HepG2 (cell line): ENCODE data around the gene XPO5. TPM values are rescaled to one million over a fixed set of nuclear protein-coding genes. Genes with fewer than 3 reads are reported as not detected.

Experiments used
- CCAR2 ChIP-seq: fragments of 200-400 bp; formaldehyde crosslinking; optimal IDR thresholded peaks from 2 replicates; pipeline ENCODE3; 2018; ENCODE audit warnings: low read depth, mild to moderate bottlenecking, low read length, moderate library complexity
- MAF1 ChIP-seq: sonication (generic); formaldehyde crosslinking; IDR thresholded peaks from 2 replicates; pipeline ENCODE4 v1.5.0; 2020; ENCODE audit warnings: missing genetic modification reagents, borderline replicate concordance
- NCOR1 ChIP-seq: fragments of 200-600 bp; sonication (generic); IDR thresholded peaks from 2 replicates; pipeline ENCODE4 v1.7.0; 2017; ENCODE audit warnings: antibody characterized with exemption, low read length, borderline replicate concordance
- POLR2AphosphoS2 ChIP-seq: IDR thresholded peaks from 2 replicates; pipeline ENCODE4 v1.6.1; 2011; ENCODE audit warnings: low read depth, low read length, improper control_type of control experiment
- SALL2 ChIP-seq: sonication (generic); formaldehyde crosslinking; IDR thresholded peaks from 2 replicates; pipeline ENCODE4 v1.8.1; 2023; ENCODE audit warnings: mild to moderate bottlenecking, missing genetic modification reagents, inconsistent platforms
- SMARCC2 ChIP-seq: fragments of 450-650 bp; IDR thresholded peaks from 2 replicates; pipeline ENCODE4 v1.6.1; 2017; ENCODE audit warnings: antibody characterized with exemption, mild to moderate bottlenecking
- SRSF4 ChIP-seq: fragments of 200-400 bp; formaldehyde crosslinking; IDR thresholded peaks from one replicate; pipeline ENCODE4 v1.6.1; 2018; ENCODE audit warnings: mild to moderate bottlenecking, low read depth, low read length, moderate library complexity; ENCODE audit not compliant: poor library complexity, severe bottlenecking
- TMF1 ChIP-seq: sonication (generic); formaldehyde crosslinking; IDR thresholded peaks from 2 replicates; pipeline ENCODE4 v1.8.1; 2022; ENCODE audit warnings: low read depth, missing genetic modification reagents
- ZFX ChIP-seq: sonication (generic); formaldehyde crosslinking; IDR thresholded peaks from 2 replicates; pipeline ENCODE4 v1.4.0; 2020; ENCODE audit warnings: mild to moderate bottlenecking, low read depth, missing genetic modification reagents, moderate library complexity
- ZNF101 ChIP-seq: sonication (generic); formaldehyde crosslinking; IDR thresholded peaks from 2 replicates; pipeline ENCODE4 v1.4.0; 2020; ENCODE audit warnings: mild to moderate bottlenecking, low read depth, missing genetic modification reagents, borderline replicate concordance
- ZNF687 ChIP-seq: sonication (generic); formaldehyde crosslinking; IDR thresholded peaks from 2 replicates; pipeline ENCODE4 v1.5.1; 2020; ENCODE audit warnings: mild to moderate bottlenecking, missing genetic modification reagents, moderate library complexity
- polyA plus RNA-seq, 8 experiments: library from polyadenylated mRNA; depleted of rRNA in 3 of 8; stranded (reverse) in 7 of 8; unstranded in 1 of 8; fragments of >200 nt; fragmentation: Illumina TruSeq in 4 of 8; extraction: Trizol in 4 of 8; gene quantifications; 2 replicates each; pipeline versions ENCODE4 v1.2.1 to v1.2.3, GENCODE V29; 2011 to 2016; ENCODE audit warnings: low read depth in 4 of 8, missing spikeins in 1 of 8, mixed read lengths in 1 of 8; ENCODE audit not compliant: insufficient read depth in 1 of 8
- total RNA-seq, 5 experiments: library from RNA; depleted of rRNA; stranded (reverse); fragments of >200 nt; fragmentation: Illumina TruSeq; extraction: Trizol; gene quantifications; 2 replicates each; pipeline ENCODE4 v1.2.3, GENCODE V29; 2016; ENCODE audit warnings: low read depth in 1 of 5
- TF ChIP-seq, protein P1 (sequence below): sonication (generic); formaldehyde crosslinking; IDR thresholded peaks from 2 replicates; pipeline ENCODE4 v1.4.0; 2020; ENCODE audit warnings: missing genetic modification reagents, borderline replicate concordance
- TF ChIP-seq, protein P2 (sequence below): sonication (generic); formaldehyde crosslinking; IDR thresholded peaks from 2 replicates; pipeline ENCODE4 v1.4.0; 2020; ENCODE audit warnings: mild to moderate bottlenecking, missing genetic modification reagents
- TF ChIP-seq, protein P3 (sequence below): IDR thresholded peaks from 2 replicates; pipeline ENCODE4 v1.6.1; 2012; ENCODE audit warnings: low read length, improper control_type of control experiment

Gene XPO5
- total and polyA plus RNA-seq, 2 of the 13 experiments (the other 11 are each of a cell fraction or from before 2014, with no cell fraction given): 52.2 to 68.0 TPM

GRCh38 chr6:43490523-43490939, 85.3 kb downstream of the XPO5 start (continued):
- TF ChIP-seq, protein P1, sequence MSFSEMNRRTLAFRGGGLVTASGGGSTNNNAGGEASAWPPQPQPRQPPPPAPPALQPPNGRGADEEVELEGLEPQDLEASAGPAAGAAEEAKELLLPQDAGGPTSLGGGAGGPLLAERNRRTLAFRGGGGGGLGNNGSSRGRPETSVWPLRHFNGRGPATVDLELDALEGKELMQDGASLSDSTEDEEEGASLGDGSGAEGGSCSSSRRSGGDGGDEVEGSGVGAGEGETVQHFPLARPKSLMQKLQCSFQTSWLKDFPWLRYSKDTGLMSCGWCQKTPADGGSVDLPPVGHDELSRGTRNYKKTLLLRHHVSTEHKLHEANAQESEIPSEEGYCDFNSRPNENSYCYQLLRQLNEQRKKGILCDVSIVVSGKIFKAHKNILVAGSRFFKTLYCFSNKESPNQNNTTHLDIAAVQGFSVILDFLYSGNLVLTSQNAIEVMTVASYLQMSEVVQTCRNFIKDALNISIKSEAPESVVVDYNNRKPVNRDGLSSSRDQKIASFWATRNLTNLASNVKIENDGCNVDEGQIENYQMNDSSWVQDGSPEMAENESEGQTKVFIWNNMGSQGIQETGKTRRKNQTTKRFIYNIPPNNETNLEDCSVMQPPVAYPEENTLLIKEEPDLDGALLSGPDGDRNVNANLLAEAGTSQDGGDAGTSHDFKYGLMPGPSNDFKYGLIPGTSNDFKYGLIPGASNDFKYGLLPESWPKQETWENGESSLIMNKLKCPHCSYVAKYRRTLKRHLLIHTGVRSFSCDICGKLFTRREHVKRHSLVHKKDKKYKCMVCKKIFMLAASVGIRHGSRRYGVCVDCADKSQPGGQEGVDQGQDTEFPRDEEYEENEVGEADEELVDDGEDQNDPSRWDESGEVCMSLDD: peak; percentile 90; the same call in 1 of the 2 replicates
- no peak for TF ChIP-seq CCAR2
- peak; percentile 69; the same call in 1 of the 2 replicates for TF ChIP-seq MAF1
- no peak for TF ChIP-seq ZFX
- TF ChIP-seq NCOR1: peak; percentile 93; the same call in 1 of the 2 replicates
- no peak for TF ChIP-seq SMARCC2
- TF ChIP-seq TMF1 (CRISPR knock-in tag): no peak
- TF ChIP-seq, protein P2, sequence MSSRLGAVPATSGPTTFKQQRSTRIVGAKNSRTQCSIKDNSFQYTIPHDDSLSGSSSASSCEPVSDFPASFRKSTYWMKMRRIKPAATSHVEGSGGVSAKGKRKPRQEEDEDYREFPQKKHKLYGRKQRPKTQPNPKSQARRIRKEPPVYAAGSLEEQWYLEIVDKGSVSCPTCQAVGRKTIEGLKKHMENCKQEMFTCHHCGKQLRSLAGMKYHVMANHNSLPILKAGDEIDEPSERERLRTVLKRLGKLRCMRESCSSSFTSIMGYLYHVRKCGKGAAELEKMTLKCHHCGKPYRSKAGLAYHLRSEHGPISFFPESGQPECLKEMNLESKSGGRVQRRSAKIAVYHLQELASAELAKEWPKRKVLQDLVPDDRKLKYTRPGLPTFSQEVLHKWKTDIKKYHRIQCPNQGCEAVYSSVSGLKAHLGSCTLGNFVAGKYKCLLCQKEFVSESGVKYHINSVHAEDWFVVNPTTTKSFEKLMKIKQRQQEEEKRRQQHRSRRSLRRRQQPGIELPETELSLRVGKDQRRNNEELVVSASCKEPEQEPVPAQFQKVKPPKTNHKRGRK (CRISPR knock-in tag): no peak
- TF ChIP-seq POLR2AphosphoS2: no peak
- no peak for TF ChIP-seq SRSF4
- TF ChIP-seq SALL2 (CRISPR knock-in tag): no peak
- TF ChIP-seq, protein P3, sequence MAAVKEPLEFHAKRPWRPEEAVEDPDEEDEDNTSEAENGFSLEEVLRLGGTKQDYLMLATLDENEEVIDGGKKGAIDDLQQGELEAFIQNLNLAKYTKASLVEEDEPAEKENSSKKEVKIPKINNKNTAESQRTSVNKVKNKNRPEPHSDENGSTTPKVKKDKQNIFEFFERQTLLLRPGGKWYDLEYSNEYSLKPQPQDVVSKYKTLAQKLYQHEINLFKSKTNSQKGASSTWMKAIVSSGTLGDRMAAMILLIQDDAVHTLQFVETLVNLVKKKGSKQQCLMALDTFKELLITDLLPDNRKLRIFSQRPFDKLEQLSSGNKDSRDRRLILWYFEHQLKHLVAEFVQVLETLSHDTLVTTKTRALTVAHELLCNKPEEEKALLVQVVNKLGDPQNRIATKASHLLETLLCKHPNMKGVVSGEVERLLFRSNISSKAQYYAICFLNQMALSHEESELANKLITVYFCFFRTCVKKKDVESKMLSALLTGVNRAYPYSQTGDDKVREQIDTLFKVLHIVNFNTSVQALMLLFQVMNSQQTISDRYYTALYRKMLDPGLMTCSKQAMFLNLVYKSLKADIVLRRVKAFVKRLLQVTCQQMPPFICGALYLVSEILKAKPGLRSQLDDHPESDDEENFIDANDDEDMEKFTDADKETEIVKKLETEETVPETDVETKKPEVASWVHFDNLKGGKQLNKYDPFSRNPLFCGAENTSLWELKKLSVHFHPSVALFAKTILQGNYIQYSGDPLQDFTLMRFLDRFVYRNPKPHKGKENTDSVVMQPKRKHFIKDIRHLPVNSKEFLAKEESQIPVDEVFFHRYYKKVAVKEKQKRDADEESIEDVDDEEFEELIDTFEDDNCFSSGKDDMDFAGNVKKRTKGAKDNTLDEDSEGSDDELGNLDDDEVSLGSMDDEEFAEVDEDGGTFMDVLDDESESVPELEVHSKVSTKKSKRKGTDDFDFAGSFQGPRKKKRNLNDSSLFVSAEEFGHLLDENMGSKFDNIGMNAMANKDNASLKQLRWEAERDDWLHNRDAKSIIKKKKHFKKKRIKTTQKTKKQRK: no peak
- no peak for TF ChIP-seq ZNF101 (CRISPR knock-in tag)
- TF ChIP-seq ZNF687 (CRISPR knock-in tag): no peak
